ENCODE data around the gene PTER. TPM values are rescaled to one million over a fixed set of nuclear protein-coding genes. Genes with fewer than 3 reads are reported as not detected.

PTER gene
- total and polyA plus RNA-seq, 2 of the 4 experiments (the other 2 are of a cell fraction), result 1.9 to 5.0 TPM

DNA sequence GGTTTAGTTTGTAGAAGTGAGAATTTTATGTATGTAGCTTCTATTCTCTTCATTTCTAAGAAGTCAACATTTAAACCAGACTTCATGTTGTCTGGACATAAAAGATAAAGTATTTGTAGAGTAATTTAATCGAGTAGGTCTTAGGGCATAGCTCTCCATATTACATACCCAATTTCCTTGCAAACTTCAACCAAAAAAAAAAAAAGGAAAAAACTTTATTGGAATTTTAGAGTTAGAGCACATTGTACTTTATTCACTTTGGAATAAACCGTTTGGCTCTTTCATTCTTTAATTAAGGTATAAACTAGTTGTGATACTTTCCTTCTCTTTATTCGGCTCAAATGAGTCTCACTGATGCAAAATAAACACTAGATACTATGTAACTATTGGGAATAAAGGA is 36.0 kb downstream of the PTER start:
- H3K4ac ChIP-seq (ENCODE audit: low read depth, low read length), result no peak overlapping the region
- in situ Hi-C loops (cut with MboI; ENCODE audit: low sequenced_read_pairs), result no loop called here
- H2AFZ ChIP-seq (replicated peaks; ENCODE audit: low read length, poor library complexity), result no peak overlapping the region
- no peak overlapping the region for H4K5ac ChIP-seq (ENCODE audit: low read depth, low read length)
- WGBS, 2 experiments (ENCODE audit: extremely low coverage in 2 of 2, insufficient read length in 1 of 2), result no CpG with 5 or more reads among the region's 3 CpGs
- no peak overlapping the region for H2BK120ac ChIP-seq (ENCODE audit: low read depth, low read length)
- no peak overlapping the region for H4K8ac ChIP-seq (ENCODE audit: low read depth in 2 of 2, low read length in 2 of 2)
- H3K4me3 ChIP-seq (ENCODE audit: insufficient read depth, low read depth, low read length), result no peak overlapping the region
- H4K91ac ChIP-seq (ENCODE audit: insufficient read depth, low read depth, low read length), result no peak overlapping the region
- no peaks in the 10 kb centered on the region for H3K4me1 ChIP-seq (ENCODE audit: control insufficient read depth, insufficient read depth, low read length)
- dilution Hi-C loops (cut with HindIII; ENCODE audit: low sequenced_read_pairs, unreplicated experiment), result no loop called here
- H3K4me2 ChIP-seq (ENCODE audit: low read depth, low read length), result no peak overlapping the region
- H3K27me3 ChIP-seq (ENCODE audit: control insufficient read depth, insufficient read depth, low read length), result no peaks in the 10 kb centered on the region
- H4K20me1 ChIP-seq (ENCODE audit: insufficient read depth, low read length), result no peaks in the 10 kb centered on the region
- no peak overlapping the region for H2BK5ac ChIP-seq (ENCODE audit: low read depth, low read length, poor library complexity, severe bottlenecking)
- ATAC-seq (ENCODE audit: low read depth) (no peak), DNase-seq (no peak)
- H2BK15ac ChIP-seq (ENCODE audit: low read depth, low read length), result no peak overlapping the region
- H2BK20ac ChIP-seq (ENCODE audit: low read depth, low read length), result no peak overlapping the region
- H3K9me3 ChIP-seq (ENCODE audit: control insufficient read depth, insufficient read depth, low read length), result no peaks in the 10 kb centered on the region
- H2AK9ac ChIP-seq (replicated peaks; ENCODE audit: low read depth, low read length, poor library complexity), result no peak overlapping the region
- CTCF ChIA-PET, result interaction anchor here (0.6 kb wide), 1 partner anchor 62 kb away, joined by 4 read pairs; no protein-coding TSS in a partner anchor
- POLR2A ChIA-PET (ENCODE audit: unreplicated experiment), result no interaction called here
- no peak for TF ChIP-seq POLR2A (IDR thresholded peaks at IDR 0.05; ENCODE audit: low read depth, low read length)
- TF ChIP-seq, protein P1, sequence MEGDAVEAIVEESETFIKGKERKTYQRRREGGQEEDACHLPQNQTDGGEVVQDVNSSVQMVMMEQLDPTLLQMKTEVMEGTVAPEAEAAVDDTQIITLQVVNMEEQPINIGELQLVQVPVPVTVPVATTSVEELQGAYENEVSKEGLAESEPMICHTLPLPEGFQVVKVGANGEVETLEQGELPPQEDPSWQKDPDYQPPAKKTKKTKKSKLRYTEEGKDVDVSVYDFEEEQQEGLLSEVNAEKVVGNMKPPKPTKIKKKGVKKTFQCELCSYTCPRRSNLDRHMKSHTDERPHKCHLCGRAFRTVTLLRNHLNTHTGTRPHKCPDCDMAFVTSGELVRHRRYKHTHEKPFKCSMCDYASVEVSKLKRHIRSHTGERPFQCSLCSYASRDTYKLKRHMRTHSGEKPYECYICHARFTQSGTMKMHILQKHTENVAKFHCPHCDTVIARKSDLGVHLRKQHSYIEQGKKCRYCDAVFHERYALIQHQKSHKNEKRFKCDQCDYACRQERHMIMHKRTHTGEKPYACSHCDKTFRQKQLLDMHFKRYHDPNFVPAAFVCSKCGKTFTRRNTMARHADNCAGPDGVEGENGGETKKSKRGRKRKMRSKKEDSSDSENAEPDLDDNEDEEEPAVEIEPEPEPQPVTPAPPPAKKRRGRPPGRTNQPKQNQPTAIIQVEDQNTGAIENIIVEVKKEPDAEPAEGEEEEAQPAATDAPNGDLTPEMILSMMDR (conservative IDR thresholded peaks at IDR 0.05; ENCODE audit: low read depth, low read length), result no peak
- TF ChIP-seq, protein P2, sequence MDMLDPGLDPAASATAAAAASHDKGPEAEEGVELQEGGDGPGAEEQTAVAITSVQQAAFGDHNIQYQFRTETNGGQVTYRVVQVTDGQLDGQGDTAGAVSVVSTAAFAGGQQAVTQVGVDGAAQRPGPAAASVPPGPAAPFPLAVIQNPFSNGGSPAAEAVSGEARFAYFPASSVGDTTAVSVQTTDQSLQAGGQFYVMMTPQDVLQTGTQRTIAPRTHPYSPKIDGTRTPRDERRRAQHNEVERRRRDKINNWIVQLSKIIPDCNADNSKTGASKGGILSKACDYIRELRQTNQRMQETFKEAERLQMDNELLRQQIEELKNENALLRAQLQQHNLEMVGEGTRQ (IDR thresholded peaks at IDR 0.05; ENCODE audit: low read depth, low read length), result no peak
- TF ChIP-seq NFE2L2 (IDR thresholded peaks at IDR 0.05; ENCODE audit: low read depth, low read length), result no peak
- no peak for TF ChIP-seq RCOR1 (IDR thresholded peaks at IDR 0.05; ENCODE audit: insufficient replicate concordance, low read length)
- TF ChIP-seq RAD21 (IDR thresholded peaks at IDR 0.05; ENCODE audit: low read length), result no peak
- TF ChIP-seq CEBPB (IDR thresholded peaks at IDR 0.05; ENCODE audit: low read depth, low read length), result no peak
- TF ChIP-seq BHLHE40 (IDR thresholded peaks at IDR 0.05; ENCODE audit: low read depth, low read length), result no peak
- TF ChIP-seq CHD1 (IDR thresholded peaks at IDR 0.05; ENCODE audit: low read depth, low read length), result no peak
- TF ChIP-seq, protein P3, sequence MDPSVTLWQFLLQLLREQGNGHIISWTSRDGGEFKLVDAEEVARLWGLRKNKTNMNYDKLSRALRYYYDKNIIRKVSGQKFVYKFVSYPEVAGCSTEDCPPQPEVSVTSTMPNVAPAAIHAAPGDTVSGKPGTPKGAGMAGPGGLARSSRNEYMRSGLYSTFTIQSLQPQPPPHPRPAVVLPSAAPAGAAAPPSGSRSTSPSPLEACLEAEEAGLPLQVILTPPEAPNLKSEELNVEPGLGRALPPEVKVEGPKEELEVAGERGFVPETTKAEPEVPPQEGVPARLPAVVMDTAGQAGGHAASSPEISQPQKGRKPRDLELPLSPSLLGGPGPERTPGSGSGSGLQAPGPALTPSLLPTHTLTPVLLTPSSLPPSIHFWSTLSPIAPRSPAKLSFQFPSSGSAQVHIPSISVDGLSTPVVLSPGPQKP (IDR thresholded peaks at IDR 0.05; ENCODE audit: borderline replicate concordance, low read depth, low read length), result no peak
- no peak for TF ChIP-seq MXI1 (IDR thresholded peaks at IDR 0.05; ENCODE audit: borderline replicate concordance, low read depth, low read length)
- intact Hi-C loops (cut with micrococcal nuclease), result no loop called here
- no peaks in the 10 kb centered on the region for H3K79me1 ChIP-seq (ENCODE audit: low read depth in 1 of 2, low read length in 2 of 2)
- no TSS peak for BruUV-seq (replicated peaks)
- no peak overlapping the region for H2AK5ac ChIP-seq (ENCODE audit: low read depth, low read length)
- no peak overlapping the region for H3K23ac ChIP-seq (ENCODE audit: low read depth, low read length)
- no peak overlapping the region for H3K14ac ChIP-seq (replicated peaks; ENCODE audit: low read depth, low read length)
- no peaks in the 10 kb centered on the region for H3K9me1 ChIP-seq (ENCODE audit: insufficient read depth, low read length)
- H3K9ac ChIP-seq (ENCODE audit: low read depth, low read length), result no peak overlapping the region
- H3K56ac ChIP-seq (ENCODE audit: extremely low read depth, insufficient read depth, low read length), result no peak overlapping the region
- no peak overlapping the region for H3K27ac ChIP-seq (ENCODE audit: insufficient read depth, low read length)
- no peak overlapping the region for H3K18ac ChIP-seq (ENCODE audit: low read depth, low read length)
- H3K36me3 ChIP-seq (ENCODE audit: control insufficient read depth, insufficient read depth, low read length), result no peaks in the 10 kb centered on the region
